ENCODE results near the gene GALNT16.

DNA sequence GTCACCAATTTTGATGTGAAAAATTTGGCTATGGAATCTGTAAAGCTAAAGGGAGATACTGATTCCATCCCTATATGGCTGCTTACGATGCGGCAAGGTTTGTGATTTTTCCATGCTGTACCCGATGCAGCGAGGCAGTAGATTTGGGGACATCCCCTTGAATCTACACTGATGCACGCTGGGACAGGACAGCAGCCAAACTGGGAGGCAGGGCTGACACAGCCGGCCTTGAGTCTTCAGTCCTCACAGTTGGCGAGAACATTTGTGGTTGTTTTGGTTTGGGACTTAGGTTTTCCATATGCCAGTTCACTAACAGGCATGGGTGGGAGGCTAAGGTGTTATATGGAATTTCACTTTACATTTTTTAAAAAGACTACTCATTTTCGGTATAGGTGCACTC lies 3.8 kb downstream of the GALNT16 start:
- TF ChIP-seq POLR2A (IDR thresholded peaks at IDR 0.05; ENCODE audit: low read depth, low read length) (no peak), POLR2AphosphoS5 (IDR thresholded peaks at IDR 0.05; ENCODE audit: low read depth, low read length) (no peak)
